Left lobe of liver (tissue), 2 donors: ENCODE results near the gene LMF2. TPM values are rescaled to one million over a fixed set of nuclear protein-coding genes. Genes with fewer than 3 reads are reported as not detected.
A peak's percentile ranks its signal among the peaks of the same experiment; 100 is the strongest.
"Not testable (repeated sequence)": the region's sequence is repeated elsewhere in the genome, so short reads cannot be mapped to it uniquely, and the experiment has no call there.

ENCODE experiments used
- ATAC-seq: fragments of 200-7000 bp; cut with Tn5 transposase; one replicate; pipeline ENCODE4 v1.9.1; 2020; ENCODE audit warnings: mild to moderate bottlenecking, moderate library complexity
- DNase-seq: peaks from one replicate; pipeline ENCODE4 v3.0.0-alpha.2; 2020; ENCODE audit warnings: low spot score
- total RNA-seq: library from RNA; stranded (reverse); gene quantifications from one replicate; pipeline ENCODE4 v1.2.1, GENCODE V29; 2021
- donor health status: DM: no; HTN: no; CAD: no; lungs with moderate emphysema.
- donor health status: DM: no; HTN: yes; CAD: no.

Gene LMF2
- total RNA-seq, 1 donor from 2014 or later = 50.2 TPM

- DNase-seq = no peak
Observed at GRCh38 chr22:50535113-50535512, 27.6 kb upstream of the LMF2 start.

GRCh38 chr22:50533856-50534711, 26.6 kb upstream of the LMF2 start:
- not testable (repeated sequence) for ATAC-seq, DNase-seq

More at GRCh38 chr22:50535113-50535512, 27.6 kb upstream of the LMF2 start:
- ATAC-seq = no peak

GRCh38 chr22:50532824-50533796, 25.6 kb upstream of the LMF2 start:
- DNase-seq (no peak), ATAC-seq (no peak)

GRCh38 chr22:50531962-50532674, 24.6 kb upstream of the LMF2 start:
- DNase-seq (peak; percentile 91), ATAC-seq (peak; percentile 55)

GRCh38 chr22:50531546-50531961, 24.1 kb upstream of the LMF2 start:
- DNase-seq (peak; percentile 82), ATAC-seq (peak; percentile 47)

- DNase-seq (peak; percentile 94), ATAC-seq (peak; percentile 53)
Observed at GRCh38 chr22:50530877-50531545, 23.5 kb upstream of the LMF2 start.

- DNase-seq (peak; percentile 91), ATAC-seq (peak; percentile 38)
Observed at GRCh38 chr22:50530580-50530876, 23.0 kb upstream of the LMF2 start.

GRCh38 chr22:50529897-50530579, 22.5 kb upstream of the LMF2 start, which contains the start of gene TYMP:
Gene TYMP (minus strand): TSS chr22:50530012. CDS start chr22:50529709, 303 bp downstream.
- DNase-seq = peak; percentile 96
- peak; percentile 51 for ATAC-seq

GRCh38 chr22:50529416-50529896, 22.0 kb upstream of the LMF2 start:
- ATAC-seq = no peak
- DNase-seq = no peak

- DNase-seq = peak; percentile 58
Observed at GRCh38 chr22:50528682-50529415, 21.3 kb upstream of the LMF2 start.

GRCh38 chr22:50527921-50528681, 20.6 kb upstream of the LMF2 start:
- no peak for ATAC-seq
- DNase-seq = peak; percentile 48

More at GRCh38 chr22:50528682-50529415, 21.3 kb upstream of the LMF2 start:
- no peak for ATAC-seq

- DNase-seq = peak; percentile 75
Observed at GRCh38 chr22:50526834-50527801, 19.6 kb upstream of the LMF2 start.

GRCh38 chr22:50526108-50526833, 18.8 kb upstream of the LMF2 start:
- peak; percentile 84 for DNase-seq
- ATAC-seq = peak; percentile 35

More at GRCh38 chr22:50526834-50527801, 19.6 kb upstream of the LMF2 start:
- ATAC-seq = peak; percentile 6

- DNase-seq (no peak), ATAC-seq (peak; percentile 10)
Observed at GRCh38 chr22:50525858-50526107, 18.3 kb upstream of the LMF2 start.

- ATAC-seq (peak; percentile 53), DNase-seq (peak; percentile 97)
Observed at GRCh38 chr22:50525104-50525857, 17.8 kb upstream of the LMF2 start, which contains the start of gene SCO2. Gene SCO2 (minus strand): TSS chr22:50525598. CDS start chr22:50524411, 1,187 bp downstream.
